Measurements from ENCODE around the gene STX18. TPM values are rescaled to one million over a fixed set of nuclear protein-coding genes. Genes with fewer than 3 reads are reported as not detected.

The STX18 gene
- total RNA-seq, 4 donors from 2014 or later: 16.1 to 41.9 (median 20.5) TPM

DNA sequence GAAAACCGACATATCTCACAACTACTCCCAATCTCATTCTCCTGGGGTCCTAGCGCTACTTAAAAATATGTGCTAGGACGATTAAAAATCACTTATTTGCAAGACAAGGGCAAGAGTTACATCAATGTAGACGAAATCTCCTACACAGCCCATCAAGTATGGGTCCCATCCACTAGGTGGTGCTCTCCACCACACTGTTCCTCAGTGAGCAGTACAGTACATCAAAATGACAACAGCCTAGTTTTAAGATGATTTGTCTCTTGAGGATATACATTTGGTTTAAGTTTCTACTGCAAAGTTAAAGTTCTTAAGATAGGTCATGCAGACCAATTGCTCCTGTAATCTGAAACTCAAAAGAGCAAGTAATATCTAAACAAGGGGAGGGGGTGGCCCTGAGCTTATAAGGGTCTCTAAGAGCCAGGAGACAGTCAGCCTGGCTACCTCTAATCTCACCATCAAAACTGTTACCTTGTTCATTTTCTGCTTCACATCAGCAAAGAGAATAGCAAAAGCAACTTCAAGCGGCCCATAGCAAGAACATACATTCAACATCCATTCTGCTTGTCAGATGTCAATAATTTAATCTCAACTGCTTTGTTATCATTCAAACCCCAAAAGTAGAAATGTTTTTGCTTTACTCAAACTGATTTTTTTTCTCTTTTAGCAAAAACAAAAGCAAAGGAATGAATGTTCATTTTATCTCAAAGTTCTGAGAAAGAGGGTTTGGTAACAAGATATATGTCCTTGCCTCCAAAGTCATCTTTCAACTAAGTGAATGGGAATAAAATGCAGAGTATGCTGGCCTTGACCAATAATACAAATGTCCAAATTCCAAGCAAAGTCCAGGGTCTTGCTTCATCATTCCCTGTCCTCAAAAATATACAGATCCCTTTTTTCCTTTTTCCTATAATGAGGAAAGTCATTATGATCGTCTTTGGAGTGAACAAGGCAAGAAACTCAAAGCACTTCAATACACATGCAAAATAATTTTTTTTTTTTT, 53.1 kb downstream of the STX18 start:
- DNase-seq (ENCODE audit: low spot score in 2 of 2): no peak
- no peak overlapping the region for H3K27ac ChIP-seq
- H3K4me1 ChIP-seq: peaks cover 10% of the 10 kb centered on the region

DNA sequence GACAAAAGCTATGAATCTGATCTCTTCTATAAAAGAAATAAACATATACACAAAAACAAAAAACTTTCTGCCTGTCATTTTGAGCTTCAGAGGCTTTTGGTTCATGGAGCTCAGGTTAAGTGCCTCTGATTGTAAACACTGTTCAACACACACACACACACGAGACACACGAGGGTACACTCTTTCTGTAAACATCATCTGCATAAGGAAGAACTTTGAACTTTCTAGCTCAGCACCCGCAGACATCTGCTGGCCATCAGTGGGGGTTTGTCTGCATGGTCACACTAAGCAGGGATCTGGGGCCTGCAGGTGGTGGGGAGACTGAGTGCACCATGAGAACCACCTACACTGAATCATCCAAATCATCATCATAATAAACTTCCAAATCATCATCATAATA, 54.9 kb downstream of the STX18 start:
- WGBS: 82% methylated on average over 3 of the region's 3 CpGs
- DNase-seq (ENCODE audit: low spot score in 2 of 2): no peak
- no peaks in the 10 kb centered on the region for H3K36me3 ChIP-seq

More for the DNA sequence above, 53.1 kb downstream of the STX18 start:
- Histone ChIP-seq H3K4me3 (no peak overlapping the region), H3K36me3 (no peaks in the 10 kb centered on the region), H3K9me3 (no peaks in the 10 kb centered on the region), H3K27me3 (no peaks in the 10 kb centered on the region)
- no peak for TF ChIP-seq POLR2AphosphoS5 (IDR thresholded peaks at IDR 0.05)
- TF ChIP-seq, protein P1, sequence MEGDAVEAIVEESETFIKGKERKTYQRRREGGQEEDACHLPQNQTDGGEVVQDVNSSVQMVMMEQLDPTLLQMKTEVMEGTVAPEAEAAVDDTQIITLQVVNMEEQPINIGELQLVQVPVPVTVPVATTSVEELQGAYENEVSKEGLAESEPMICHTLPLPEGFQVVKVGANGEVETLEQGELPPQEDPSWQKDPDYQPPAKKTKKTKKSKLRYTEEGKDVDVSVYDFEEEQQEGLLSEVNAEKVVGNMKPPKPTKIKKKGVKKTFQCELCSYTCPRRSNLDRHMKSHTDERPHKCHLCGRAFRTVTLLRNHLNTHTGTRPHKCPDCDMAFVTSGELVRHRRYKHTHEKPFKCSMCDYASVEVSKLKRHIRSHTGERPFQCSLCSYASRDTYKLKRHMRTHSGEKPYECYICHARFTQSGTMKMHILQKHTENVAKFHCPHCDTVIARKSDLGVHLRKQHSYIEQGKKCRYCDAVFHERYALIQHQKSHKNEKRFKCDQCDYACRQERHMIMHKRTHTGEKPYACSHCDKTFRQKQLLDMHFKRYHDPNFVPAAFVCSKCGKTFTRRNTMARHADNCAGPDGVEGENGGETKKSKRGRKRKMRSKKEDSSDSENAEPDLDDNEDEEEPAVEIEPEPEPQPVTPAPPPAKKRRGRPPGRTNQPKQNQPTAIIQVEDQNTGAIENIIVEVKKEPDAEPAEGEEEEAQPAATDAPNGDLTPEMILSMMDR (IDR thresholded peaks at IDR 0.05): peak; percentile 75 to 77
- 38% methylated on average over 6 of the region's 6 CpGs for WGBS

DNA sequence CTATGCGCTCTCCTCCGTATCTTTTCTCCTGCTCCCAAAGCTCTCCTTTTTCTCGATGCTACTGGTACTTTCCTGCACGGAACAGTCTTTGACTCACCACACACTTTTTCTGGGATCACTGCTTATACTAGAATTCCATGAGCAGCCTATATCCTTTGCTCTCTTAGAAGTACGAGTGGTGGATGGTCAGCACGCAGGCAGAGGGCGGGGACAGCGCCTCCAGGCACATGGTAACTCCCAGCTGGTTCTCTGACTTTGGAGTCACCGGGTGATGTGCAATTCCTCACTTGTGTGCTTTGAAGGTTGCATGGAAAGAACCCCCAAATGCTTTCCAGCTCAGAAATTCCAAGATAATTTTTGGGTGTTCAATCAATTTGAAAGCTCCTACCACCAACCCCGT, 56.0 kb downstream of the STX18 start:
- WGBS: 92% methylated on average over 10 of the region's 10 CpGs
- DNase-seq (ENCODE audit: low spot score in 2 of 2): no peak

More for the DNA sequence above, 54.9 kb downstream of the STX18 start:
- Histone ChIP-seq H3K27ac (no peak overlapping the region), H3K27me3 (no peaks in the 10 kb centered on the region), H3K4me3 (no peak overlapping the region), H3K9me3 (no peaks in the 10 kb centered on the region), H3K4me1 (peaks cover 5% of the 10 kb centered on the region)
- TF ChIP-seq POLR2A (IDR thresholded peaks at IDR 0.05) (no peak), POLR2AphosphoS5 (IDR thresholded peaks at IDR 0.05) (no peak), EP300 (IDR thresholded peaks at IDR 0.05) (no peak)
- TF ChIP-seq, protein P1 (IDR thresholded peaks at IDR 0.05): no peak

DNA sequence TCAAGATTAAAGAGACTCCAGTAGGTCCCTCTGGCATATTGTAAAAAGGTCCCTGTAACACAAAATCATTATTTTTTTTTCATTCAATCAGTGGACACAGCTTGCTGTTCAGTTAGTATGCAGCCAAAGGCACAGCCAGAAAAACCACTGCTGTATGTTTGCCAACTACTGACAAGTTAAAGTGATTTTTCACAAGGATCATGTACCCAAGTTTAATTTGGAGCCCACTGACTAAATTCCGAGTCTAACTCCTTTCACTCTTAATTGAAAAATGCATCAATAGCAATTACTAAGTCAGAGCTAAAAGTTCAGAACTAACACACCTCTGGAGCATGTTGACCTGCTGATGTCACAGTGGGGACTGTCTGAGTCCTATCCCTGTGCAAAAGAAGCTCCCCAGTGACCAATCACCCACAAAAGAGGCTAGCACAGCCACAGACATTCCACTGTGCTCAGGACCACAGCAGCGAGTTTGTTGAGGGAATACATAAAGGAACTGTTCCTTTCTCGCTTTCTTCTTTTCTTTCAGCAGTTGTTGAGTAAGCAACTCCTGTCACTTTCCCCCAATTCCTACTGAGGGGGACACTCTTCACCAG, 60.4 kb downstream of the STX18 start:
- TF ChIP-seq POLR2A (IDR thresholded peaks at IDR 0.05) (no peak), POLR2AphosphoS5 (IDR thresholded peaks at IDR 0.05) (no peak), EP300 (IDR thresholded peaks at IDR 0.05) (no peak)
- TF ChIP-seq, protein P1 (IDR thresholded peaks at IDR 0.05): no peak
- DNase-seq (ENCODE audit: low spot score in 2 of 2): no peak

More for the DNA sequence above, 56.0 kb downstream of the STX18 start:
- Histone ChIP-seq H3K4me1 (peaks cover 16% of the 10 kb centered on the region), H3K4me3 (no peak overlapping the region), H3K36me3 (no peaks in the 10 kb centered on the region), H3K27ac (no peak overlapping the region), H3K27me3 (no peaks in the 10 kb centered on the region), H3K9me3 (no peaks in the 10 kb centered on the region)
- TF ChIP-seq, protein P1 (IDR thresholded peaks at IDR 0.05): no peak
- TF ChIP-seq EP300 (IDR thresholded peaks at IDR 0.05) (no peak), POLR2A (IDR thresholded peaks at IDR 0.05) (no peak), POLR2AphosphoS5 (IDR thresholded peaks at IDR 0.05) (no peak)

More for the DNA sequence above, 60.4 kb downstream of the STX18 start:
- Histone ChIP-seq H3K9me3 (no peaks in the 10 kb centered on the region), H3K27me3 (no peaks in the 10 kb centered on the region), H3K4me1 (peaks cover 24% of the 10 kb centered on the region), H3K36me3 (no peaks in the 10 kb centered on the region), H3K27ac (peak overlapping the region; percentile 16), H3K4me3 (no peak overlapping the region)
- 79% methylated on average over 3 of the region's 3 CpGs for WGBS

All from suprapubic skin (tissue), 4 donors.